OCI-LY1 (cell line): ENCODE measurements around the gene RBBP8.
A peak's percentile ranks its signal among the peaks of the same experiment; 100 is the strongest.
"Not testable (repeated sequence)": the region's sequence is repeated elsewhere in the genome, so short reads cannot be mapped to it uniquely, and the experiment has no call there.

Experiments used
- H2AFZ ChIP-seq: fragments of 200-600 bp; sonication (generic), shearing (Covaris generic); 2 replicates; pipeline ENCODE4 v1.6.0; 2014; ENCODE audit warnings: antibody characterized with exemption, mild to moderate bottlenecking, low read length
- H3F3A ChIP-seq: fragments of 200-600 bp; sonication (generic), shearing (Covaris generic); 2 replicates; pipeline ENCODE4 v1.6.0; 2014; ENCODE audit warnings: mild to moderate bottlenecking, antibody characterized with exemption, low read length, moderate library complexity; ENCODE audit not compliant: insufficient read depth
- H3K27ac ChIP-seq: fragments of 200-600 bp; sonication (generic); 2 replicates; pipeline ENCODE4 v1.5.1; 2014; ENCODE audit warnings: low read length, mixed run types, mild to moderate bottlenecking, low read depth; ENCODE audit not compliant: poor library complexity, severe bottlenecking
- H3K27me3 ChIP-seq: fragments of 200-600 bp; sonication (generic); 2 replicates; pipeline ENCODE4 v1.6.0; 2014; ENCODE audit warnings: antibody characterized with exemption, mild to moderate bottlenecking, low read length, moderate library complexity; ENCODE audit not compliant: insufficient read depth
- H3K36me3 ChIP-seq: fragments of 200-600 bp; sonication (generic); 2 replicates; pipeline ENCODE4 v1.6.1; 2014; ENCODE audit warnings: mild to moderate bottlenecking, antibody characterized with exemption, low read length, moderate library complexity, mixed read lengths; ENCODE audit not compliant: insufficient read depth
- H3K4me1 ChIP-seq: fragments of 200-600 bp; sonication (generic); 2 replicates; pipeline ENCODE4 v1.5.1; 2014; ENCODE audit warnings: mild to moderate bottlenecking, low read length, moderate library complexity; ENCODE audit not compliant: insufficient read depth, severe bottlenecking
- H3K4me2 ChIP-seq: fragments of 200-600 bp; sonication (generic), shearing (Covaris generic); 2 replicates; pipeline ENCODE4 v1.6.1; 2014; ENCODE audit warnings: low read length
- H3K4me3 ChIP-seq: fragments of 200-600 bp; sonication (generic); 2 replicates; pipeline ENCODE4 v1.5.1; 2014; ENCODE audit warnings: low read length, low read depth, mild to moderate bottlenecking, mixed read lengths; ENCODE audit not compliant: poor library complexity, severe bottlenecking
- H3K79me2 ChIP-seq: fragments of 200-600 bp; shearing (Covaris generic); 2 replicates; pipeline ENCODE4 v1.6.1; 2016; ENCODE audit warnings: mixed run types, low read length, mixed read lengths; ENCODE audit not compliant: insufficient read depth
- H3K9ac ChIP-seq: fragments of 200-600 bp; sonication (generic), shearing (Covaris generic); 2 replicates; pipeline ENCODE4 v1.6.1; 2014; ENCODE audit warnings: mild to moderate bottlenecking, low read length, mixed read lengths
- H3K9me2 ChIP-seq: fragments of 200-600 bp; sonication (generic), shearing (Covaris generic); 2 replicates; pipeline ENCODE4 v1.6.1; 2014; ENCODE audit warnings: low read depth, mild to moderate bottlenecking, low read length, mixed read lengths
- H3K9me3 ChIP-seq: fragments of 200-600 bp; shearing (Covaris generic); 2 replicates; pipeline ENCODE4 v1.6.1; 2014; ENCODE audit warnings: low read length, mixed read lengths
- H4K20me1 ChIP-seq: fragments of 200-600 bp; sonication (generic), shearing (Covaris generic); 2 replicates; pipeline ENCODE4 v1.6.0; 2016; ENCODE audit warnings: mild to moderate bottlenecking, low read length; ENCODE audit not compliant: insufficient read depth
- CTCF ChIP-seq: fragments of 200-600 bp; sonication (generic), shearing (Covaris generic); IDR thresholded peaks from 2 replicates; pipeline ENCODE4 v1.5.1; 2017; ENCODE audit warnings: mild to moderate bottlenecking, antibody characterized with exemption, low read length, moderate library complexity, mixed read lengths
- EZH2 ChIP-seq: fragments of 200-600 bp; sonication (generic), shearing (Covaris generic); IDR thresholded peaks from 2 replicates; pipeline ENCODE4 v1.8.0; 2017; ENCODE audit warnings: borderline replicate concordance, mixed run types, mild to moderate bottlenecking, antibody characterized with exemption, low read length, moderate library complexity, mixed read lengths

RBBP8 gene

GRCh38 chr18:22933206-22933965, at the start of gene RBBP8:
RBBP8 (plus strand) TSS chr18:22933328; CDS start chr18:22936852, 3,524 bp downstream.
- Histone ChIP-seq H3K36me3 (peaks cover 24% of the 10 kb centered on the region), H3K79me2 (peaks cover 35% of the 10 kb centered on the region), H3K27me3 (no peaks in the 10 kb centered on the region), H3K4me3 (peak within 1 kb of the TSS; percentile 86), H3K9me3 (no peaks in the 10 kb centered on the region), H3K27ac (peak within 1 kb of the TSS; percentile 89), H4K20me1 (no peaks in the 10 kb centered on the region), H2AFZ (peak within 1 kb of the TSS; percentile 50; the same call in 1 of the 2 replicates), H3K9me2 (no peaks in the 10 kb centered on the region), H3K4me1 (peaks cover 36% of the 10 kb centered on the region), H3K4me2 (peak within 1 kb of the TSS; percentile 77), H3K9ac (peak within 1 kb of the TSS; percentile 96), H3F3A (no peaks in the 10 kb centered on the region; the same call in 1 of the 2 replicates)
- no peak for TF ChIP-seq EZH2
- no peak for TF ChIP-seq CTCF

- H2AFZ ChIP-seq: no peak overlapping the region
Observed at GRCh38 chr18:22883827-22884226, 49.3 kb upstream of the RBBP8 start.

GRCh38 chr18:22885694-22886093, 47.4 kb upstream of the RBBP8 start:
- not testable (repeated sequence) for H3K9me3 ChIP-seq, H3K4me2 ChIP-seq, H3K36me3 ChIP-seq, H3K4me3 ChIP-seq, H4K20me1 ChIP-seq, H3K4me1 ChIP-seq, H3K27me3 ChIP-seq, H3K79me2 ChIP-seq, H3F3A ChIP-seq, H3K9me2 ChIP-seq, H3K27ac ChIP-seq, H2AFZ ChIP-seq, H3K9ac ChIP-seq

More at GRCh38 chr18:22883827-22884226, 49.3 kb upstream of the RBBP8 start:
- Histone ChIP-seq H3F3A (no peaks in the 10 kb centered on the region), H3K9me3 (no peaks in the 10 kb centered on the region), H3K9ac (no peak overlapping the region), H3K4me3 (no peak overlapping the region), H4K20me1 (no peaks in the 10 kb centered on the region), H3K27me3 (no peaks in the 10 kb centered on the region), H3K27ac (no peak overlapping the region), H3K9me2 (no peaks in the 10 kb centered on the region), H3K79me2 (no peaks in the 10 kb centered on the region), H3K36me3 (no peaks in the 10 kb centered on the region), H3K4me1 (no peaks in the 10 kb centered on the region), H3K4me2 (no peak overlapping the region)
- TF ChIP-seq EZH2 (no peak), CTCF (no peak)

GRCh38 chr18:22899421-22899820, 33.7 kb upstream of the RBBP8 start:
- Histone ChIP-seq H3K27me3 (no peaks in the 10 kb centered on the region), H3K79me2 (no peaks in the 10 kb centered on the region), H3K4me2 (no peak overlapping the region), H3K4me1 (no peaks in the 10 kb centered on the region), H3K36me3 (peaks cover 3% of the 10 kb centered on the region; the same call in 1 of the 2 replicates), H3K4me3 (no peak overlapping the region), H4K20me1 (no peaks in the 10 kb centered on the region), H3K9ac (no peak overlapping the region), H3K9me3 (no peaks in the 10 kb centered on the region), H2AFZ (no peak overlapping the region), H3K9me2 (no peaks in the 10 kb centered on the region), H3F3A (no peaks in the 10 kb centered on the region), H3K27ac (no peak overlapping the region)
- no peak for TF ChIP-seq CTCF
- no peak for TF ChIP-seq EZH2
